Karpas-422 (cell line): ENCODE data around the gene AKAP8. TPM values are rescaled to one million over a fixed set of nuclear protein-coding genes. Genes with fewer than 3 reads are reported as not detected.

Experiments
- DNase-seq: peaks from one replicate; pipeline ENCODE4 v3.0.0-alpha.2; 2015
- H2AFZ ChIP-seq: fragments of 200-600 bp; sonication (generic); 2 replicates; pipeline ENCODE4 v1.6.1; 2014; ENCODE audit warnings: antibody characterized with exemption, low read length, mixed read lengths
- H3K27ac ChIP-seq: fragments of 200-600 bp; sonication (generic); 2 replicates; pipeline ENCODE4 v1.5.1; 2014; ENCODE audit warnings: mild to moderate bottlenecking, low read length, moderate library complexity
- H3K27me3 ChIP-seq: fragments of 200-600 bp; sonication (generic); 2 replicates; pipeline ENCODE4 v1.6.1; 2014; ENCODE audit warnings: low read length, mixed read lengths
- H3K36me3 ChIP-seq: fragments of 200-600 bp; sonication (generic); 2 replicates; pipeline ENCODE4 v1.6.1; 2014; ENCODE audit warnings: low read length, mixed read lengths; ENCODE audit not compliant: insufficient read depth
- H3K4me1 ChIP-seq: fragments of 200-600 bp; sonication (generic); 2 replicates; pipeline ENCODE4 v1.6.1; 2014; ENCODE audit warnings: mild to moderate bottlenecking, low read length, mixed read lengths
- H3K4me2 ChIP-seq: fragments of 200-600 bp; sonication (generic); 2 replicates; pipeline ENCODE4 v1.6.1; 2014; ENCODE audit warnings: low read length, low read depth, mild to moderate bottlenecking; ENCODE audit not compliant: poor library complexity, severe bottlenecking
- H3K4me3 ChIP-seq: fragments of 200-600 bp; sonication (generic); 2 replicates; pipeline ENCODE4 v1.5.1; 2014; ENCODE audit warnings: mild to moderate bottlenecking, antibody characterized with exemption, low read length, mixed read lengths
- H3K79me2 ChIP-seq: fragments of 200-600 bp; sonication (generic); 2 replicates; pipeline ENCODE4 v1.6.1; 2014; ENCODE audit warnings: mild to moderate bottlenecking, low read length, mixed read lengths
- H3K9ac ChIP-seq: fragments of 200-600 bp; sonication (generic); 2 replicates; pipeline ENCODE4 v1.6.0; 2014; ENCODE audit warnings: low read length
- H3K9me2 ChIP-seq: fragments of 200-600 bp; sonication (generic), shearing (Covaris generic); replicated peaks from 2 replicates; pipeline ENCODE4 v1.6.0; 2014; ENCODE audit warnings: mild to moderate bottlenecking, low read length, moderate library complexity; ENCODE audit not compliant: insufficient read depth
- H3K9me3 ChIP-seq: fragments of 300-700, 200-600 bp; sonication (generic); 2 replicates; pipeline ENCODE4 v1.6.1; 2014; ENCODE audit warnings: low read length, mixed read lengths
- H4K20me1 ChIP-seq: fragments of 200-600 bp; sonication (generic); 2 replicates; pipeline ENCODE4 v1.6.1; 2014; ENCODE audit warnings: mild to moderate bottlenecking, antibody characterized with exemption, low read length, low read depth; ENCODE audit not compliant: insufficient read depth
- total RNA-seq: library from RNA; depleted of rRNA; stranded (reverse); fragments of >200 nt; shearing (Covaris generic); gene quantifications from 2 replicates; pipeline ENCODE4 v1.2.3, GENCODE V29; 2014; ENCODE audit warnings: low replicate concordance; rRNA removed

Gene AKAP8
- total RNA-seq, result 11.7 and 19.9 TPM in 2 replicates

GRCh38 chr19:15379083-15379998, at the start of gene AKAP8:
TSS of gene AKAP8 (minus strand) at chr19:15379787. CDS start at chr19:15379731, 56 bp downstream.
- Histone ChIP-seq H3K9ac (peak within 1 kb of the TSS; percentile 98), H4K20me1 (peaks cover 18% of the 10 kb centered on the region), H3K27ac (peak within 1 kb of the TSS; percentile 86), H3K4me2 (peak within 1 kb of the TSS; percentile 94), H3K4me3 (peak within 1 kb of the TSS; percentile 88), H3K27me3 (no peaks in the 10 kb centered on the region), H3K79me2 (peaks cover 61% of the 10 kb centered on the region), H3K9me3 (no peaks in the 10 kb centered on the region), H3K9me2 (no peaks in the 10 kb centered on the region), H3K36me3 (peaks cover 5% of the 10 kb centered on the region; the same call in 1 of the 2 replicates), H3K4me1 (peaks cover 53% of the 10 kb centered on the region), H2AFZ (no peak within 1 kb of the TSS)
- DNase-seq, result peak; percentile 99

GRCh38 chr19:15427991-15428471, 48.4 kb upstream of the AKAP8 start:
- H3K9me2 ChIP-seq, result no peaks in the 10 kb centered on the region
- H3K4me2 ChIP-seq, result no peak overlapping the region
- H3K4me3 ChIP-seq, result no peak overlapping the region
- no peaks in the 10 kb centered on the region for H3K9me3 ChIP-seq
- H2AFZ ChIP-seq, result no peak overlapping the region
- H3K27me3 ChIP-seq, result no peaks in the 10 kb centered on the region
- no peak for DNase-seq
- peaks cover 44% of the 10 kb centered on the region for H3K79me2 ChIP-seq
- H3K36me3 ChIP-seq, result peaks cover 30% of the 10 kb centered on the region
- H3K9ac ChIP-seq, result no peak overlapping the region
- H4K20me1 ChIP-seq, result peaks cover 14% of the 10 kb centered on the region; the same call in 1 of the 2 replicates
- H3K27ac ChIP-seq, result no peak overlapping the region
- H3K4me1 ChIP-seq, result peaks cover 16% of the 10 kb centered on the region

- DNase-seq, result no peak
- no peak overlapping the region for H3K4me2 ChIP-seq
- H3K4me1 ChIP-seq, result peaks cover 13% of the 10 kb centered on the region
- no peak overlapping the region for H3K27ac ChIP-seq
- no peak overlapping the region for H3K4me3 ChIP-seq
- H3K36me3 ChIP-seq, result peaks cover 32% of the 10 kb centered on the region
- no peaks in the 10 kb centered on the region for H3K9me3 ChIP-seq
- H3K79me2 ChIP-seq, result peaks cover 44% of the 10 kb centered on the region
- H2AFZ ChIP-seq, result no peak overlapping the region
- H3K27me3 ChIP-seq, result no peaks in the 10 kb centered on the region
- H3K9ac ChIP-seq, result no peak overlapping the region
- H4K20me1 ChIP-seq, result peaks cover 14% of the 10 kb centered on the region; the same call in 1 of the 2 replicates
- H3K9me2 ChIP-seq, result no peaks in the 10 kb centered on the region
Observed at GRCh38 chr19:15427350-15427700, 47.7 kb upstream of the AKAP8 start.

- Histone ChIP-seq H4K20me1 (peaks cover 14% of the 10 kb centered on the region; the same call in 1 of the 2 replicates), H3K4me2 (no peak overlapping the region), H3K4me3 (no peak overlapping the region), H3K79me2 (peaks cover 39% of the 10 kb centered on the region), H3K9me3 (no peaks in the 10 kb centered on the region), H3K9me2 (no peaks in the 10 kb centered on the region), H2AFZ (no peak overlapping the region), H3K9ac (no peak overlapping the region), H3K4me1 (peaks cover 13% of the 10 kb centered on the region), H3K36me3 (peaks cover 32% of the 10 kb centered on the region), H3K27ac (no peak overlapping the region), H3K27me3 (no peaks in the 10 kb centered on the region)
- DNase-seq, result no peak
Observed at GRCh38 chr19:15426485-15427349, 47.1 kb upstream of the AKAP8 start.

GRCh38 chr19:15425321-15425950, 45.8 kb upstream of the AKAP8 start:
- Histone ChIP-seq H3K9ac (no peak overlapping the region), H3K4me1 (peaks cover 2% of the 10 kb centered on the region), H3K27ac (no peak overlapping the region), H3K4me3 (no peak overlapping the region), H3K9me3 (no peaks in the 10 kb centered on the region), H3K9me2 (no peaks in the 10 kb centered on the region), H3K36me3 (peaks cover 32% of the 10 kb centered on the region), H2AFZ (no peak overlapping the region), H3K79me2 (peaks cover 26% of the 10 kb centered on the region), H3K4me2 (no peak overlapping the region), H4K20me1 (peaks cover 10% of the 10 kb centered on the region; the same call in 1 of the 2 replicates), H3K27me3 (no peaks in the 10 kb centered on the region)
- DNase-seq, result no peak

GRCh38 chr19:15424692-15425272, 45.2 kb upstream of the AKAP8 start:
- H3K27me3 ChIP-seq, result no peaks in the 10 kb centered on the region
- H3K27ac ChIP-seq, result no peak overlapping the region
- no peak for DNase-seq
- H3K4me2 ChIP-seq, result no peak overlapping the region
- H3K4me1 ChIP-seq, result peaks cover 1% of the 10 kb centered on the region
- no peaks in the 10 kb centered on the region for H3K9me2 ChIP-seq
- peaks cover 19% of the 10 kb centered on the region for H3K79me2 ChIP-seq
- no peak overlapping the region for H3K9ac ChIP-seq
- peaks cover 32% of the 10 kb centered on the region for H3K36me3 ChIP-seq
- no peak overlapping the region for H2AFZ ChIP-seq
- H3K4me3 ChIP-seq, result no peak overlapping the region
- H4K20me1 ChIP-seq, result 0 out of 2 replicates have a peak, but pooled peaks cover 4% of the 10 kb centered on the region
- no peaks in the 10 kb centered on the region for H3K9me3 ChIP-seq

- H3K36me3 ChIP-seq, result peaks cover 32% of the 10 kb centered on the region
- no peak overlapping the region for H3K27ac ChIP-seq
- no peaks in the 10 kb centered on the region for H3K27me3 ChIP-seq
- no peaks in the 10 kb centered on the region for H3K9me2 ChIP-seq
- no peak overlapping the region for H3K4me2 ChIP-seq
- no peaks in the 10 kb centered on the region for H3K9me3 ChIP-seq
- H4K20me1 ChIP-seq, result 0 out of 2 replicates have a peak, but pooled peaks cover 4% of the 10 kb centered on the region
- H3K79me2 ChIP-seq, result peaks cover 13% of the 10 kb centered on the region
- DNase-seq, result no peak
- no peak overlapping the region for H2AFZ ChIP-seq
- no peak overlapping the region for H3K4me3 ChIP-seq
- no peak overlapping the region for H3K9ac ChIP-seq
- peaks cover 8% of the 10 kb centered on the region for H3K4me1 ChIP-seq
Observed at GRCh38 chr19:15424121-15424520, 44.5 kb upstream of the AKAP8 start.
